ENCODE data around the gene CRACR2B.

Gene CRACR2B

DNA sequence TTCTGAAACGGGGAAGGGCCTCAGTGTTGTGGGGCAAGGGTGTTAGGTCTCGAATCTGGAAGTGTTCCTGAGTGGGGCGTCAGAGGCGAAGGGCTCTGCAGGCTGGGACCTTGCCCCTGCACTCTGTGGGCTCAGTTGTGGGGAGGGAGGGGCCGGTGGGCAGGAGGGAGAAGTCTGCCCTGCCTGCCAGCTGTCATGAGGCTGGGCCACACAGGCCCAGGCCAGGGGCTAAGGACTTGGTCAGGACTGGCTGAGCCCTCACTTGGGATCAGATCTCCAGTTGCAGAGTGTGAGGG, at the start of gene CRACR2B:
CRACR2B (plus strand) TSS at position 23 of the 296 bp plus-strand sequence. CDS start 689 bp downstream, outside the sequence.
- DNase-seq, result no peak

DNA sequence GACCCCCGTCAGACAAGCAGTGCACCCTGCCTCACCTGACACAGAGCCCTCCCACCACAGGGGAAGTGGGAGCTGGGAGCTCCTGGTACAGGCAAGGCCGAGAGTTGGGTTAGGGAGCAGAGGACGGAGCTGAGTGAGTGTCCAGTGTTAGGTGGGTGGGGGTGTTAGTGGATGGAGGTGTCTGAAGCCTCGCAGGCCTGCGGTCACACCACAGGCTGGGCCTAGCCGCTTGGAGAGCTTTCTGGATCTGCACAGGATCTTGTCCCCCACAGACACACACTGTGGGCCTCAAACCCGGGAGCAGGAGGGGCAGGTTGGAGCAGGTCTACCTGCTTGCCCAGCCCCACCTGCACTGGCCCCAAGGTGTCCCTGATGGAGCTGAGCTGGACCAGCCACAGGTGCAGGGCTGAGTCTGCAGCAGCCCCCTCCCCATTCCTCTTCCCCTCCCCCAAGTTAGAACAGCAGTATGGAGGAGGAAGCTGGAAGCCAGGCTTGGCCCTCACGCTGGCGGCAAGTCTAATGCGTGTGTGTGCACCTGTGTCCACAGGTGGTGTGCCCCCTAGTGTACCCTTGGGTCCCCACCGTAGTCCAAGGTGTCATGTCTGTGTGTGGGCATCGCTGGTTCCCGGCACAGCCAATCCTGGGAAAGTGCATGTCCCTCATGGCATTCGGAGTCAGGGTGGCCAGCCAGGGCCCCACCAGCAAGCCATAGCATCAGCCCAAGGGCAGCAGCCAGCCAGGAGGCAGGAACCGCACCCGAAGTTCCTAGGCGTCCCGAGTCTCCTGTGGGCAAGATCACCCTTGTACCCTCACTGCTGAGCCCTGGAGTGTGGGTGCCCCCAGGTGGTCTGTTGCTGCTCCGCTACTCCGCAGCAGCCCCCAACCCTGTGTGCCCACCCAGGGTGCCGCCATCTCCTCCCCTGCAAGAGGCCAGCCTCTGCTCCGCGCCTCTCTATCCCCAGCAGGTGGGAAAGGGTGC, 48.5 kb upstream of the CRACR2B start:
- no peak for DNase-seq

DNA sequence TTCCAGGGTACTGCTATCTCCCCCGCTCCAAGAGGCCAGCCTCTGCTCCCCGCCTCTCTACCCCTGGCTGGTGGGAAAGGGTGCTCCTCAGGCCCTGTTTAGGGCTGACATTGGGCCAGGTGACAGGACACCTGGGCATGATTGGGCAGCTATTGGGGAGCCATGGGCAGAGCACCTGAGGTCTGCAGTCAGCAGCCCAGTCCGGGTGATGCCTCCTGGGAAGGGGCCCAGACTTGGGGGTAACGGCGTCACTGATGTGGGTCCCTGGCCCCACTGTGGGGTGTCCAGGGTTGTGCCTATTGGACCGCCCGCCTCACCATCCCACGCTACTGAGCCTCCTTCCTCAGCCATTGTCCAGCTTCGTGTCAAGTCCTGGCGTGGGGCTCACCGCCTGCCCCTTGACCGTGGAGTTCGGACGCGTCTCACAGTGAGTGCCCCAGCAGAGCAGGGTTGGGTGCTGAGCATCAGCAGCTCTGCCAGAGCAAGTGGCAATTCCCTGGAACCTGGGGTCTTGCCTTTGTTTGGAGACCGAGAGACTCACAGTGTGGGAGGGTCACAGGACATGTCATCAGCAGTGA, 47.7 kb upstream of the CRACR2B start:
- DNase-seq, result no peak

DNA sequence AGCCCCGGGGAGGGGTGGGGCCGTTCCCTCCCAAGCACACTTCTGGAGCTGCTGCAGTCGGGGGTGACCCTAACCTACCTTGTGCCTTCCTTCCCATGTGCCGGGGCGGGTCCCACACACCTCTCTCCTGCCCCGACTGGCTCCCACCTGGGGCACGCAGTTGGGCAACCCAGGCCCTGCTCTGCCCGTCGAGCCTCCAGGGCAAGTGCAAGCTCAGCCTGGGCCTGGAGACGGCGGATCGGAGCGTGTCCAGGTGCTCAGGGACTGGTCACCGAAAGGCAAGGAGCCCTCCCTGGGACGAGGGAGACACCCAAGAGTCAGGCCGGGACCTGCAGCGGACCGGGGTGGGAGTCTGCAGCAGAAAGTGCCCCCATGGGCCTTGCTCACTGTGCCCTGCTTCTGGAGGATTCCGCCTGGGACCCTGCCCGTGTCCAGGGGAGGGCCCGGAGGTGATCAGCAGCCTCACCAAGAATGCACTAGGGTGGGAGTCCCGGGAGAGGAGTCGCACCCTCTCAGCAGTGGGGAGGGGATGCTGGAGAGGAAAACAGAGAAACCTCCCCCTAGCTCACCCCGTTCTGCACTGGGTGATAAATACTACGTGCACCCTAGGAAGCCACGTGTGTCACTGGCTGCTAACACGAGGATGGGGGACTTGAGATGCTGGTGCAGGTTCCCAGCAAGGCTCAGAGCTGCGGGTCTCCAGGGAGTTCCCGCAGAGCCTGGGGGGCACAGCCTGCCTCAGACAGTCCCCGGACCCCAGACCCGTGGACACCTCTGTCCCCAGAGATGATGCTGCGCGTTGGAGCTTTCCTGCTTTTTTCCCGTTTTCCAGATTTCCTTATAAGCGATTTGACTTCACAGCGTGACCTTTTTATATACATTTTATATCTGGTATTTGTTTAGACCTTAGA, 45.2 kb upstream of the CRACR2B start:
- DNase-seq, result no peak

DNA sequence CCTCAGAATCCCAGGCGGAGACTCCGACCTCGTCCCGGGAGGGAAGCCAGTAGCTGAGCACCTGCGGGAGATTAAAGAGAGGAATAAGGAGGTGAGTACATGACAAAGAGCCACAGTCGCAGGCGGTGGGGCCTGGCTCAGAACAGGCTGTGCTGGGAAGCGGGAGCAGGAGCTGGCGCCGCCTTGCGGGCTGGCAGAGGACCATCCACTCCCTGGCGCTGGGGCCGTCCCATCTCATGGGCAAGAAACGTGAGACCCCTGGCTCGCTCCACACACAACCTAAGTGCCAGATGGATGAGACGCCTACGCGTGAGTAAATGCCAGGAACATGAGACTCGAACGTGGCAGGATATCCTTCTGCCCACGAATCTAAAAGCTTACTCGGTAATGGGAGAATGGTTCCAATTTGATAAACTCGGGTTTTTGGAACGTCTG, 44.1 kb upstream of the CRACR2B start:
- DNase-seq, result peak; percentile 46

DNA sequence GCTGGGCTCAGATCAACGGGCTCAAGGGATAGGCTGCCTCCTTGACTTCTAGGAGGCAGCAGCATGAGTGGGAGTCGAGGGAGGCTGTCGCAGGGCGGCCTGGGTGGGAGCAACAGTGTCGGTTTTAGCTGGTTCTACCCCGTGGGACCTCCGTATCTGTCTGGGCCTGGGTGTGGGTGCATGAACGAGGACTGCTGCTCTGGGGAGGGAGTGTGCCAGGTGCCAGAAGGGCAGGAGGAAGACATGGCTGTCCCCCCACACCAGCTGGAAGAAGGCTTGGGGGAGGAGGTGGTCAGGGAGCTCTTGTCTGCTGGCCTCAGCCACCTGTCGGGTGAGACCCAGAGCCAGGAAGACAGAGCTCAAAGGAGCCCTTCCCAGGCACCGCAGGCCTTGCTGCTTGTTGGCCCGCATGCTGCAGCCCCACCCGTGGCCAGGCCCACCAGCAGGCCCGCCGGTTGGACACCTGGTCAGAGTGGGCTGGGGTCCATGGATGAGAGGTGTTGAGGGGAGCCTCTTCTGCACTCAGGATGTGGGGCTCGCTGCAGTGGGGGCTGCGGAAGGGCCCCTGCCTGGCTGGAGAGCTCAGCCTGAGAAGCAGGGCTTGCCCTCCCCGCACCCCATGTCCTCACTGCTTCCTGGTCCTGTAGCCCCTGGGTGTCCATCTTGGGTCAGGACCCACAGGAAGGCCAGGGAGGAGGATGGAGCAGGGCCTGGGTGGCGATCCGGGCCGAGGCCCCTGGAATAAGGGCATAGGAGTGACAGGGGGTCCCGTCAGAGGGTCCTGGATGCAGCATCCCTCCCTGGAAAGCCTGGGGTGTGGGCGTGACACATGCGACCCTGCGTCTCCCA, 41.3 kb upstream of the CRACR2B start:
- DNase-seq, result no peak

DNA sequence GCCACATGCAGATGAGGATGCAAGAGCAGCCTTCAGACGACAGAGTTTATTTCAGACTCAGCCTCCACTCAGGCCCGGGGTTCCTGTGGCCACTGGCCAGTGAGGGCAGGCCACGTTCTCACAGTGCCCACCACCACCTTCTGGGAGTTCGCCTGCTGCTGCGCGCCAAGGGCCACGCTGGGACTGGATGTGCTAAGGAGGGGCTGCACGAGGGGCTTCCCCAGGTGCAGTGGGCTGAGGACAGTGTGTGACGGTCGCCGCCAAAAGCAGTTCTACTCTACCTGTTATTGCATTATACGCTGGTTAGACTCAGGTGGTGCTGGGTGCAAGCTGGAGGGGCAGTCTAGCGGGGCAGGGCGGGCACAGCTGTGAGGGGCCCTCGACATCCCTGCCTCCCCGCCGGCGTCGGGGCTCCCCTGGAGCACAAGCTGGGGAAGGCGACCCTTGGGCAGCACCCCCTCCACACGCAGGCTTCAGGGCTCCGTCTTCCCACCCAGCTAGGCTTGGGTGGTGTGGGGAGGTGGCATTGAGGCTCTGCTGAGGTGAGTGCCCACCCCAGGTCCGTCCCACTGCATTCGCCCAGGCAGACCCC, 40.5 kb upstream of the CRACR2B start:
- DNase-seq, result no peak

DNA sequence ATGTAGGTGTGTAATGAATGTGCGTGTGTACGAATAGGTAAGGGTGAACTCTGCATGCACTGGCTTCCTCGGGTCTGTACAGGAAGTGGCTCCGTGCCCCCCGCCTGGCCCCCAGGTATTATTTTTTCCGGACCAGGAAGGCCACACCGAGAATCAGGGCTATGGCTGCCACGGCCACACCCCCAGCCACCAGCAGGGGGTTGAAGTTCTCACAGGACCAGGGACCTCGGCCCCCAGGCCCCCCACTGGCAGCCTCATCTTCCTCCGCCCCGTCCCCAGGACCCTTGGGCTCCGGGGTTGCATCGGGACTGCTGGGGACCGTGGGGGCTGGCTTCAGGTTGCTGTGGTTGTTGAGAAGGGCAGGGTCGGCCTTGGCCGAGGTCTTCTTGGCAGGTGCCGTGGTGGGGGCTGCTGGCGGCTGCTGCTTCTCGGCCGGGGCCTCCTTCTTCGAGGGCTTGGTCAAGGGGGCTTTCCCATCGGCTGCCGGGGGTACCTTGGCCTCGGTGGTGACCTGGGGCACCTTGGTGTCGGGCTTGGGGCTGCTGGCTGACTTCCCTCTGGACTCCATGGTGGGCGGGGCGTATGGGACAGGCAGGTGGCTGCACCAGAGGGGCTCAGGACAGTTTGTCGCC, 39.6 kb upstream of the CRACR2B start:
- DNase-seq, result no peak

DNA sequence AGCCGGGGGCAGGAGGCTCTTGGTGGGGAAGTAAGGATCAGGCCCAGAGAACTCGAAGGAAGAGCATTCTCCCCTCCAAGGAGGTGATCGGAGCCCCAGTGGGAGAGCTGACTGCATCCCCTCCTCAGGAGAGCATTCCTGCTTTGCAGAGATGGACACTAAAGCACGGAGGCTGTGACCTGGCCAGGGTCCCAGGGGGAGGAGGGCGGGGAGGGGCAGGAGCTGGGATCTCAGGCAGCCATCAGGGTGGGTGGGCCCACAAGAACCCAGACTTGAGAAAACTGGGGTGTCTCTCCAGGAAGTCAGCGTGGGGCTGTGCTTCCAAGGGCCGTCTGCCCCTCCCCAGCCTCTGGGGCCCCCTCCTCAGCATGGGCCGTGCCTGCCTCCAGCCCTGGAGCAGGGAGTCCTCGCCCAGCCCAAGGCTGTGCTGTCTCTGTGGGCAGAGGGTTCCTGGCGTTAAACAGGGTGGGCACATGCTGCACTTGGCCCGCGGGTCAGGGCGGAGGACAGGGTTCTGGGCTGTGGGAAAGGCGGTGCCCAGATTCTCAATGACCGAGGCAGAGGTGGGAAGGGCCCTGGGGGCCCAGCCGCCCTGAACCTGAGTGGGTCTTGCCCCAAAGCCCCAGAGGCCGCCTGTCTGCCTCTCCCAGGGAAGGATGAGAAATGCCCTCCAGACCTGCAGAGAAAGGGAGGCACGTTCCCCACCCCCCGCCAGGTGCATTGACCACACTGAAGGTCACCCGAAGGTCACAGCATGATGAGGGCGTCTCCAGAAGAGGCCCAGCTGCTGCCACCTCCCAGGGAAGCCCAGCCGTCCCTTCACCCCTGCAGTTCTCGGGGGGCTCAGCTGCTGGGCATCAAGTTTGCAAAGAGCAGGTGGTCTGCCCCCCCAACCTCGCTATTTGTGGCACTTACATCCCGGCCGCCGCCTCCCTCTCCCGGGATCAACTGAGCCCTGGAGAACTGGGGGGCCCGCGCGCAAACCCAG, 38.5 kb upstream of the CRACR2B start:
- no peak for DNase-seq

DNA sequence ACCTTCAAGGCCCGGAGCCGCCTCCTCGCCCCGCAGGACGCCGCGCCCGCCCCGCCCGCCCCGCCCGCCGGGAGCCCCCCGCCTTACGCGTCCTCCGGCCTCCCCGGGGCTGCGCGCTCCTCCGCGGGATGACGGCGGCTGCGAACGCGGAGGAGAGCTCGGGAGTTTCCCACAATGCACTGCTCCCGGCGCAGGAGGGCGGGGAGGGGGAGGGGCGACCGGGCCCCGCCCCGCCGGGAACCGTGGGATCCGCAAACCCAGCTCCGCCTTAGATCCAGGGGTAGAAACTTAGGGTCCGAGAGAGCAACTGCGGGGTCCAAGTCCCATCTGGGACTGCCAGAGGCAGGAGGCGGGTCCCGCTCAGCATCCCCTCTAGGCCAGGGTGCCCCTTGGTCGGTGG, 37.8 kb upstream of the CRACR2B start, which contains the start of gene CEND1:
CEND1 (minus strand) TSS at position 148 of the 400 bp plus-strand sequence. CDS start 1,514 bp downstream, outside the sequence.
- DNase-seq, result peak; percentile 49

DNA sequence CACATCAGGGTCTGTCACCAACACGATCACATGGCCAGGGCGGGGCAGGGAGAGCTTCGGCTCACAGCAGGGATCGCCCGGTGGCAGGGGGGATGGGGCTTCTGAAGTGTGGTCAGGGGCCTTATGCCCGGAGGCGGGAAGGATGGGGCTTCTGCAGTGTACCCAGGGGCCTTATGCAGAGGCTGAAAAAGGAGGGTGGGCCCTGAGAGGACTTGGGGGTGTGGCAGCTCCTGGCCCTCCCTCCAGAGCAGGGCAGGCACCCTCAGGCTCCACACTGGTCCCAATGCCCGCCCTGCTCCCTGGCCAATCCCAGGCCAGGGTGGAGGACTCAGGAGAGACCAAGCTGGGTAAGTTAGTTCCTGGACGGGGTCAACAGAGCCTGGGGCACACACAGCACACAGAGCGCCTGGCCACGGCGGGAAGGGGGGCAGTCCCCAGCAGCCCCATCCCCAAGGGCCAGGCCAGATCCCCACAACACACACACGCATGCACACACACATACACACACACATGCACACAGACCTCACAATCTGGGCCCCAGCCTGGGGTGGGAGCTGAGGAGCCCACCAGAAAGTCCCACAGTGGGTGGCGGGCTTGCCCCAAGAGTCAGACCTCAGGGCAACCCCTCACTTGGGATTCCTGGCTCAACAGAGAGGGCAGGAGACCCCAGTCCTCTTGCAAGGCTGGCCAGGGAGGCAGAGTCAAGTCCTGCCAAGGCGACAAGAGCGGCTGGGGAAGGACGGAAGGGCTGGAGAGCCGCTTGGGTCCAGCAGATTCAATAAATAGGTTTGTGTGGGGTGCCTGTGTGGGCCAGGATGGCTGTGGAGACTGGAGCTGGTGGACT, 36.8 kb upstream of the CRACR2B start:
- DNase-seq, result no peak

DNA sequence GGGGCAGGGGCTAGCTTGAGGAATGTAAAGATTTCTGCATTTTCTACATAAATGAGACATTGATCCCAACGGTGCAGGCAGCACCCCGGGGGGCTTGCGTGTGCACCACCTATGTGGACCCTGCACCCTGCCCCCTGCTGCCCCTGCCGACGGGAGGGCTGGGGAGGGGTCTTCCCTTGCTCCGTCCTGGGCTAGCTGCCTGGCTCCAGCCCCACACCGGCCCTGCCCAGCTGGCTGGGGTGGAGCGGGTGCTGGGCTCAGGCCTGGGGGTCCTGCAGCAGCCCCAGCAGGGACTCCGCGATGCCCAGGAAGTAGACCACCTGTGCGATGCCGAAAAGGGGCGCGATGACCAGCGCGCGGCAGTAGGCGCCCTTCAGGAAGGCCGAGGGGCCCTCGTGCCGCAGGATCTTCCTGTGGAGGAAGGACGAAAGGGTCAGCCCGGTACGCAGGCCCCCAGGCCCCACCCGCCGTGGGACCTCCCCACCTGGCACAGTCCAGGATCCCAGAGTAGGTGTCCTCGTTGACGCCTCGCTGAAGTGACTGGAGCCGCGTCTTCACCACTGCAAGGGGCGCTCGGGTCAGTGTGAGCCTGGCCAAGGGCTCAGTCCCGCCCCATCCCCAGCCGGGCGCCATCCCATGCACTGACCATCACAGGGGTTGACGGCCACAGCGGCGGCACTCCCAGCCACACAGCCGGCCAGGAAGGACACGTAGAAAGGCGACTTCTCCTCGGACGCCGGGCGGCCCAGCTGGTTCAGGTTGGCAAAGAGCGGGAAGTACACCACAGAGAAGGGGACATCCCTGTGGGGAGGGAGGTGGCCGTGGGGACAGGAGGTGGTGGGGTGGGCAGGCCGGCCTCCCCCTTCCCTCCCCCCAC, 35.8 kb upstream of the CRACR2B start:
- DNase-seq, result no peak

DNA sequence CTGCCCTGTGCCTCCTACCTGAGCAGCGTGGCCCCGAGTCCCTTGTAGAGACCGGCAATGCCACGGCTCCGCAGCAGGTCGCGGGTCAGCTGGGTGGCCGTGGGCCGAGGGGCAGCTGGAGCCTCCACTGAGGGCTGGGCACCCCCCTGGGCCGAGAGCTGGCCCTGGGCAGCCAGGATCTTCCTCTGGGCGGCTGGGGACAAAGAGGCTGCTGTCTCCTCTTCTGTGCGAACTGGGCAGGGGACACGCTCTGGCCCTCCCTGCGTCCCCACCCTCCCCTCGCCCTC, 35.2 kb upstream of the CRACR2B start:
- DNase-seq, result no peak

DNA sequence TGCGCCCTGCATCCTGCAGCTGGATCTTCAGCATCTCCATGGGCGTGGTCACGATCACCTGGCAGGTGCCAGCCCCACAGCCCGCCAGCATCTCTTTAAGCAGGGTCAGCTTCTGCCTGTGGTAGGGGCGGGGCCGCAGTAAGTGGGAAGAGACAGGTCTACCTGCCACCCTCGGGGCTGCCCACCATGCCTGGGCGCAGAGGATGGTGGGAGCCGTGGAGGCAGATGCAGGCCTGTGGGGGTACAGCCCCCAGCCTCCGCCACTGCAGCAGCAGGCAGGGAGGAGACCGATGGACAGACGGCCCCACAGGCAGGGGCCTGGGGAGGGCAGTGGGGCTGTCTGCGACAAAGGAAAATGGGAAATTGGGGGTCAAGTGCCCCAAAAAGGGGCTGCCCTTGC, 34.8 kb upstream of the CRACR2B start:
- no peak for DNase-seq

DNA sequence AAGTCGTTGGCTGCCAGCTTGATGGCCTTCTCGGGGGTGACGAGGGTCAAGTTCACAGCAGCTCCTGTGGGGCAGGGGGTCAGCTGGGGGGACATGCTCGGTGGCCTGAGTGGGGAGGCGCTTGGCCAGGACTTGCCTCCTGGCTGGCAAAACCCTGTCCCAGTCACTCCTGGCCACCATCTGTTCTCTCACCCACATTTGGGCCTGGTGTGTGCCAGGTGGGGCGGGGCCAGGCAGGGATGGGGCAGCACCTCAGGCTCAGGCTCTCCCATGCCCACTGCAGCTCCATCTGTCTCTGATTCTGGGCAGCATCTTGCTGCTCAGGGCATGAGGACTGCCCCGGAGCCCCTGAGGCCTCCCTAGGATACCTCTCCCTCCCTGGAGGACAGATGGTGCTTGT, 34.2 kb upstream of the CRACR2B start:
- no peak for DNase-seq

DNA sequence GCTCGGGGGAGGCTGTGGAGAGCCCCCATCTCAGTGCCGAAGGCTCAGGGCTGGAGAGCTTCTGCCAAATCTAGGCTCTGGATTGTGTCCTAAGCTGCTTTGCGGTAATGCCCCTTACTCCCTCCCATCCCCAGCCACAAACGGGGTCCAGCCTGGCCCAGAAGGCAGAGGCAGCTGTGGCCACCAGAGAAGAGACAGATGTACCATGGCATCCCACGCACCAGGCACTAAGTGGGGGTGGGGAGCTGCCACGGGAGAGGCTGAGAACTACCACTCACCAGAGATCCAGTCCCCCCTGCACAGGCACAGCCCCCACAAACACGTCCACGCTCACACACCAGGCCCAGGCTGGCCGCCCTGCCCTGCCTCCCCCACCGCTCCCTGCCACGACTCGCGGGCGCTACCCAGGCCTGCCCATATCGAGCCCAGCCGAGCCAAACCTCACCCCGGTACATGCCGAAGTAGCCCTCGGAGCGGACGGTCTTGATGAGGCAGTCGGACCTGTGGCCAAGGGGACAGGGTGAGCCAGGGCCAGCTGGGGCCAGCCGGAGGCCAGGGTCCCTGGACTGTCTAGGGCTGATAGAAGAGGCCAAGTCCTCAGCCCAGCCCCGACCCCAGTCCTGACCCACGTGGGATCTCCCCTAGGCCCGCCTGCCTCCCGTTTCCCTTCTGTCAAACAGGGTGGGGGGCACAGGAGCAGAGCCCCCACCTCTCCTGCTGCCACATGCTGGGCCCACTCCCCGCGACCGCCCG, 33.5 kb upstream of the CRACR2B start:
- no peak for DNase-seq
